NCI-H2171 treated with DMSO at 0.1 percent for 48 hours (cell line): ENCODE data around the gene TRAF7.
"Not testable (repeated sequence)": the region's sequence is repeated elsewhere in the genome, so short reads cannot be mapped to it uniquely, and the experiment has no call there.

Experiments
- DNase-seq: peaks from one replicate; lab custom pipeline; 2025; lab: John Stamatoyannopoulos, UW

Gene TRAF7

GRCh38 chr16:2155091-2155950 lies at the start of gene TRAF7:
Gene TRAF7, plus strand, starts transcription at chr16:2155782. Its CDS starts 8,139 bp downstream, at chr16:2163921.
- peak; percentile 100 for DNase-seq

- DNase-seq, result not testable (repeated sequence)
Measured at GRCh38 chr16:2106211-2106610, 49.4 kb upstream of the TRAF7 start.

- DNase-seq, result not testable (repeated sequence)
Measured at GRCh38 chr16:2107121-2107790, 48.3 kb upstream of the TRAF7 start.

- not testable (repeated sequence) for DNase-seq
Measured at GRCh38 chr16:2107791-2108125, 47.8 kb upstream of the TRAF7 start.

GRCh38 chr16:2108446-2109270 lies 46.9 kb upstream of the TRAF7 start:
- DNase-seq, result not testable (repeated sequence)

GRCh38 chr16:2109271-2109580 lies 46.4 kb upstream of the TRAF7 start:
- not testable (repeated sequence) for DNase-seq

GRCh38 chr16:2109872-2110271 lies 45.7 kb upstream of the TRAF7 start:
- DNase-seq, result not testable (repeated sequence)

- DNase-seq, result not testable (repeated sequence)
Measured at GRCh38 chr16:2110332-2111008, 45.1 kb upstream of the TRAF7 start.

GRCh38 chr16:2111009-2111353 lies 44.6 kb upstream of the TRAF7 start:
- not testable (repeated sequence) for DNase-seq

GRCh38 chr16:2111412-2112335 lies 43.9 kb upstream of the TRAF7 start:
- not testable (repeated sequence) for DNase-seq

- not testable (repeated sequence) for DNase-seq
Measured at GRCh38 chr16:2112539-2113106, 43.0 kb upstream of the TRAF7 start.

- not testable (repeated sequence) for DNase-seq
Measured at GRCh38 chr16:2114225-2114624, 41.4 kb upstream of the TRAF7 start.

- not testable (repeated sequence) for DNase-seq
Measured at GRCh38 chr16:2114885-2115590, 40.5 kb upstream of the TRAF7 start.

- no peak for DNase-seq
Measured at GRCh38 chr16:2115591-2115973, 40.0 kb upstream of the TRAF7 start.

GRCh38 chr16:2116428-2116827 lies 39.2 kb upstream of the TRAF7 start:
- not testable (repeated sequence) for DNase-seq

GRCh38 chr16:2117341-2117740 lies 38.2 kb upstream of the TRAF7 start:
- not testable (repeated sequence) for DNase-seq

GRCh38 chr16:2117960-2118722 lies 37.4 kb upstream of the TRAF7 start:
- not testable (repeated sequence) for DNase-seq

GRCh38 chr16:2121325-2121724 lies 34.3 kb upstream of the TRAF7 start:
- DNase-seq, result peak; percentile 33

GRCh38 chr16:2121853-2122252 lies 33.7 kb upstream of the TRAF7 start:
- no peak for DNase-seq
